ENCODE data around the gene RABGAP1. TPM values are rescaled to one million over a fixed set of nuclear protein-coding genes. Genes with fewer than 3 reads are reported as not detected.

The RABGAP1 gene
- polyA plus RNA-seq, 1 donor = 38.3 TPM

DNA sequence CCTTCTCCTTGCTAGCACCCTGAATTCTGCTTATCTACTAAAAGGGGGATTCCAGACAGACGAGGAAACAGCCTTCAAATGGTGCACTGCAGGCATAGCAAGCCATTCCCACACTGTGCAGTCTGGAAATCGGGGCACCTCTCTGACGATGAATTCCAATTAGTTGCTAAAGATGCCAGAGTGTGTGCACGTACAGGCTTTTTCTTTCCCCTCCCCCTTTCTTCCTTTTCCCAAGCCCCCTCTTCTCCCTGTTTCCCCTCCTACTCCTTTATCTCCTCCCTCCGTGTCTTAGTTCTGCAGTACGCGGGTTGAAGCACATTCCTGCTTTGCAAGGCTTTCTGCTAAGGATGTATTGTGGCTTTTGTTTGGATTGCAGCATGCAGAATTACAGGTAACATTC lies 92.5 kb downstream of the RABGAP1 start, which contains the start of gene GPR21:
Gene GPR21, plus strand, starts transcription at position 316 of the 400 bp plus-strand sequence. CDS start 900 bp downstream, outside the sequence.
- H3K4me1 ChIP-seq (ENCODE audit: control insufficient read depth, insufficient read depth, low read length) = no peaks in the 10 kb centered on the region
- H3K27ac ChIP-seq (ENCODE audit: low read length) = no peak within 1 kb of the TSS
- no peak within 1 kb of the TSS for H3K4me3 ChIP-seq (ENCODE audit: low read length)

GRCh38 chr9:123033864-123034601 lies 93.2 kb downstream of the RABGAP1 start:
- no peak overlapping the region for H3K27ac ChIP-seq (ENCODE audit: low read length)
- 80% methylated on average over 1 of the region's 8 CpGs for WGBS (ENCODE audit: insufficient coverage, low lambda C conversion rate)
- no peak overlapping the region for H3K4me3 ChIP-seq (ENCODE audit: low read length)
- H3K9me3 ChIP-seq (ENCODE audit: control insufficient read depth, low read depth, low read length) = no peaks in the 10 kb centered on the region
- no peaks in the 10 kb centered on the region for H3K27me3 ChIP-seq (ENCODE audit: control insufficient read depth, insufficient read depth, low read length)
- DNase-seq = no peak
- H3K36me3 ChIP-seq (ENCODE audit: control insufficient read depth, insufficient read depth, low read length) = peaks cover 20% of the 10 kb centered on the region
- no peaks in the 10 kb centered on the region for H3K4me1 ChIP-seq (ENCODE audit: control insufficient read depth, insufficient read depth, low read length)

More for the DNA sequence above, 92.5 kb downstream of the RABGAP1 start, which contains the start of gene GPR21:
- Histone ChIP-seq H3K9me3 (ENCODE audit: control insufficient read depth, low read depth, low read length) (no peaks in the 10 kb centered on the region), H3K27me3 (ENCODE audit: control insufficient read depth, insufficient read depth, low read length) (no peaks in the 10 kb centered on the region), H3K36me3 (ENCODE audit: control insufficient read depth, insufficient read depth, low read length) (peaks cover 22% of the 10 kb centered on the region)
- 67% methylated on average over 3 of the region's 7 CpGs for WGBS (ENCODE audit: insufficient coverage, low lambda C conversion rate)
- no peak for DNase-seq

- Histone ChIP-seq H3K27ac (ENCODE audit: low read length) (no peak overlapping the region), H3K4me3 (ENCODE audit: low read length) (no peak overlapping the region)
These were observed 94.2 kb downstream of the RABGAP1 start for GRCh38 chr9:123034881-123035510.

DNA sequence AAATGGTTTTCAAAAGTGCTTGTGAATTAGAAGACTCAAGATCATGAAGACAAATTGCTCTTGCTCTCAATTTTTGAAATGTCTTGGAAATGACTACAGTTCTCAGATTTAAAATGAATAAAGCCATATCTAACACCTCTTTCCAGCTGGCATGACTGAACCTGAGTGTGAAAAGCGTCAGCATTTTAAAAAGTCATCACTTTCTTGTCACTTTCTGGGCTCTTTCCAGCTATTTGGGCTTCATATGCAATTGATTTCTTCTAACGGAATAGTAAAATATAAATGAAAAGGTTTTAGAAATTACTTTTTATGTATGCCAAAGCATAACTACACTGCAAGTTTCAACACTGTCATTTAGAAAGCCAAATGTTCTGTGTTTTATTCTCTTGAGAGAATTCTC lies 95.0 kb downstream of the RABGAP1 start:
- 88% methylated on average over 1 of the region's 2 CpGs for WGBS (ENCODE audit: insufficient coverage, low lambda C conversion rate)
- H3K27me3 ChIP-seq (ENCODE audit: control insufficient read depth, insufficient read depth, low read length) = no peaks in the 10 kb centered on the region
- no peaks in the 10 kb centered on the region for H3K4me1 ChIP-seq (ENCODE audit: control insufficient read depth, insufficient read depth, low read length)
- no peaks in the 10 kb centered on the region for H3K9me3 ChIP-seq (ENCODE audit: control insufficient read depth, low read depth, low read length)
- H3K27ac ChIP-seq (ENCODE audit: low read length) = no peak overlapping the region
- H3K36me3 ChIP-seq (ENCODE audit: control insufficient read depth, insufficient read depth, low read length) = peaks cover 14% of the 10 kb centered on the region
- H3K4me3 ChIP-seq (ENCODE audit: low read length) = no peak overlapping the region
- no peak for DNase-seq

More at GRCh38 chr9:123034881-123035510, 94.2 kb downstream of the RABGAP1 start:
- DNase-seq = no peak
- WGBS (ENCODE audit: insufficient coverage, low lambda C conversion rate) = 100% methylated on average over 2 of the region's 13 CpGs
- Histone ChIP-seq H3K36me3 (ENCODE audit: control insufficient read depth, insufficient read depth, low read length) (peaks cover 14% of the 10 kb centered on the region), H3K4me1 (ENCODE audit: control insufficient read depth, insufficient read depth, low read length) (no peaks in the 10 kb centered on the region), H3K9me3 (ENCODE audit: control insufficient read depth, low read depth, low read length) (no peaks in the 10 kb centered on the region), H3K27me3 (ENCODE audit: control insufficient read depth, insufficient read depth, low read length) (no peaks in the 10 kb centered on the region)

DNA sequence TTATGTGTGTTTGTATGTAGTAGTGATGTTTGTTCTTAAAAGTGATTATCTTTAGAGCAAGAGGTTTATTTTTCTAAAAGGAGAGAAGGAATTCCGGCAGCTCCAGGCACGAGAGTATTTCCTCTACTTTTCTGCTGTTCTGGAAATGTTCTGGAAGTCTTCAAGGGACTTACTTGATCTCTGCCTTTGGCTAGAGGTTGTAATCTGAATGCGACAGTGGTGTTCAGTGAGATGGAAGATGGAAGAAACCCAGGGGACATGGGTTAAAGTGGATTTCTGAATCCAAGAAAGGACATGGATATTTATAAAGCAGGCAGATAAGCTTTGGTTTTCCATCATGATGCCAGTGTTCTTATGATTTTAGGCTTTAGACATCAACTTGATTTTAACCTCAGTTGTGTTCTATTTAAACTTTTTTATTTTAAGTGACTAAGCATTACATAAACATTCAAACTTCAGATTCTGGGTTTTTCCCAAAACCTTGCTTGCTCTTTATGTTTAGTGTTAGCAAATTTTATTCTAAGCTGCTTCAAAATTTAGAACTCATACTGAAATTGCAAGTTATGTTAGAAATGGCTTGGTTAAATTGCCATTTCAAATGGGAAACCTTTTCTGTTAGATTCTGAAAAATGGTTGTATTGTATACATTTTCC lies 96.2 kb downstream of the RABGAP1 start:
- no peaks in the 10 kb centered on the region for H3K9me3 ChIP-seq (ENCODE audit: control insufficient read depth, low read depth, low read length)
- H3K4me3 ChIP-seq (ENCODE audit: low read length) = no peak overlapping the region
- no peaks in the 10 kb centered on the region for H3K27me3 ChIP-seq (ENCODE audit: control insufficient read depth, insufficient read depth, low read length)
- WGBS (ENCODE audit: insufficient coverage, low lambda C conversion rate) = no CpG with 5 or more reads among the region's 3 CpGs
- H3K4me1 ChIP-seq (ENCODE audit: control insufficient read depth, insufficient read depth, low read length) = no peaks in the 10 kb centered on the region
- peaks cover 19% of the 10 kb centered on the region for H3K36me3 ChIP-seq (ENCODE audit: control insufficient read depth, insufficient read depth, low read length)
- H3K27ac ChIP-seq (ENCODE audit: low read length) = no peak overlapping the region
- DNase-seq = no peak

DNA sequence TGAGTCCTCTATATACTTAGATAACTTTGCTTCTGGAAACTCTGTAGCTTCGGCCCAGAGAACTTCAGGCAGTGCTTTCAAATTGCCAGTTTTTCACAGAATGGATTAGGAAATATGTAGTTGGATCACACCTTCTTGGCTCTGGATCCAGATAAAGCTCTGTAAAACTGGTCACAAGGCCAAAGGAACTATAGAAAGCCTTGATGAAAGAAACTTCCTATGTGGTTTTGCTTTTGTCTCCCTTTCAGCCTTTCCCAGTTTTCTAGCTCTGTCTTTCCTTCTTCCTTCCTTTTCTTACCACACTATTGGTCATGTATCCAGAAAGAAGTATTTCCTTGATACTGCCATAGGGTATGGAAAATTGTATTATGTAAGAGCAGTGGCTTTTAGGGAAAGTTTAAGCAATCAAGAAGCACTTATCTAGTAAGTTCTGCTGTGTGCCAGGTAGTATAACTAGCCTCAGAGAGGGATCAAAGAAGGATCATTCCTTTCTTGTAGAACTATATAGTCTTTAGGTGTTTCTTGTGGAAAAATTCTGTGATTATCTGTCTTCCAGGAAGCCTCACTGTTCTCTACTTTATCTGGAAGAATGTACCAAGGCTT lies 98.9 kb downstream of the RABGAP1 start:
- DNase-seq = peak in 1 of 2 donors; percentile 33
- Histone ChIP-seq H3K4me1 (ENCODE audit: control insufficient read depth, insufficient read depth, low read length) (no peaks in the 10 kb centered on the region), H3K4me3 (ENCODE audit: low read length) (no peak overlapping the region), H3K36me3 (ENCODE audit: control insufficient read depth, insufficient read depth, low read length) (peaks cover 19% of the 10 kb centered on the region), H3K9me3 (ENCODE audit: control insufficient read depth, low read depth, low read length) (no peaks in the 10 kb centered on the region), H3K27me3 (ENCODE audit: control insufficient read depth, insufficient read depth, low read length) (no peaks in the 10 kb centered on the region), H3K27ac (ENCODE audit: low read length) (no peak overlapping the region)
- WGBS (ENCODE audit: insufficient coverage, low lambda C conversion rate) = no CpG with 5 or more reads among the region's 1 CpG

DNA sequence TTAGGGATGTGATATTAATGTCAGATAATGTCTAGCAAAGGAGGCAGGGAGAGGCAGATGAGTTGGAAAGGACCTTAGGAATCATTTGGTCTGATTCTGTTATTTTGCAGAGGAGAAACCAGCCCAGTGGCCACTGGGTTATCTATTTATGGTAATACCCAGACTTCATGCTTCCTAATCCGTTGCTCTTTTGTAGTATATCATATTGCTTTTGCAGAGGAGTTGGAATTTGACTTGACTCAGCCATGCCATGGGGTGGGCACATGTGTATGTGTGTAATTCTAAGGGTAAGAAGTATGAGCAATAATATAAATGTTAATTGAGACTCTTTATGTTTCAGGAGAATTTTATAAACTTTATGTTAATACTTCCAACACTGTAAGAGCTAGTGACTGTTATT lies 100.0 kb downstream of the RABGAP1 start:
- no peaks in the 10 kb centered on the region for H3K4me1 ChIP-seq (ENCODE audit: control insufficient read depth, insufficient read depth, low read length)
- no CpG with 5 or more reads among the region's 1 CpG for WGBS (ENCODE audit: insufficient coverage, low lambda C conversion rate)

DNA sequence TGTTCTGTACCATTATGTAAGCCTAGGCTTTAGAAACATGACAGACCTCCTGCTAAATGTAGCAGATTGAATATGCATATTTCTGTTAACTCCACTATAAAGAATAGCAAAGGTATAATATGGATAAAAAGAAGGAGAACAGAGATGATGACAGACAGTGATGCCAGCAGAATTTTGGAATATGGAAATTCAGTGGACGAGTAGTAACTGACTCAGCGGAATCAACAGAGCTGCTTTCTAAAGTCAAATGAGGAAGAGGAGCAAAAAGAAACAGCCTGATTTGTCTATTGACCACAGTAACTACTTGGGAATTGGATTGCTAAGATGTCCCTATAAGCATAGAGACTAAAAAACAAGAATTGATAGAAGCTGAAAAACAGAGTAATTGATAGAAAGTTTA lies 100.7 kb downstream of the RABGAP1 start:
- 93% methylated on average over 2 of the region's 2 CpGs for WGBS (ENCODE audit: insufficient coverage, low lambda C conversion rate)

More for the DNA sequence above, 100.0 kb downstream of the RABGAP1 start:
- H3K27me3 ChIP-seq (ENCODE audit: control insufficient read depth, insufficient read depth, low read length) = no peaks in the 10 kb centered on the region
- no peak for DNase-seq
- no peak overlapping the region for H3K27ac ChIP-seq (ENCODE audit: low read length)
- peaks cover 13% of the 10 kb centered on the region for H3K36me3 ChIP-seq (ENCODE audit: control insufficient read depth, insufficient read depth, low read length)
- no peak overlapping the region for H3K4me3 ChIP-seq (ENCODE audit: low read length)
- no peaks in the 10 kb centered on the region for H3K9me3 ChIP-seq (ENCODE audit: control insufficient read depth, low read depth, low read length)

DNA sequence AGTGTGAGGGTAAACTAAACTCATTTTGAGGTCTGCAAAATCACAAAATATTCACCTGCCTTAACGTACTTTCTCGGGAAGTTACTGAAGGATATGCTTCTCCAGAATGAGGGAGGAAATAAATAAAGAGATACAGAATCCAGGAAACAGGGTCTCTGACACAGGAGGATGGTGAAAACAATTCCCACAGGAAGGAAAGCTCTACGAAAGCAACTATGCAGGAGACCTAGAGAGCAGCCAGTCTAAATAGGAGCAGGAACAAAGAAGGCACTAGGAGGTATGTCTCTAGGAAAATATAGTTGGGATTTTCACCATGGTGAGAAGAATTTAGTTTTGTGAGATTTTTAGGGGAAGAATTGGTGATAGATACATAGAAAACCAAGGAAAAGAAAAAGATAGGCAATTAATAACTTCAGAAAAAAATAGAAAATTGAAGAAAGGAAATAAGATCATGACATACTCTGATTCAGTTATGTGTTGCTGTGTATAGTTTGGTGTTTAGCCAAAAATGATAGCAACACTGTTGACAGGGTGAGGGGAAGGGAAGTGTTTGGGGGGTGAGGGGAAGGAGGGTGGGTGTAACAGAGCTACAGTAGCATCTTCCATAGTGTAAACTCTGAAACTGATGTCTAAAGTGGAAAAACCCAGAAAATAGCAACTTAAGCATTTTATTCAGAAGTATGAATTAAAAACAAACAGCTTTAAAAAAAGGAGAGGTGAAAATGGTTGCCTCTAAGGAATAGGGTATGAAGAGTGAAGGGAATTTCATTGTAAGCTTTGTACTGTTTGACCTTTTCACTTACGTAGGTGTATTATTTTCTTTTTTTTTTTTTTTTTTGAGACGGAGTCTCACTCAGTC lies 102.5 kb downstream of the RABGAP1 start:
- Histone ChIP-seq H3K4me1 (ENCODE audit: control insufficient read depth, insufficient read depth, low read length) (no peaks in the 10 kb centered on the region), H3K36me3 (ENCODE audit: control insufficient read depth, insufficient read depth, low read length) (peaks cover 13% of the 10 kb centered on the region), H3K27ac (ENCODE audit: low read length) (no peak overlapping the region), H3K27me3 (ENCODE audit: control insufficient read depth, insufficient read depth, low read length) (no peaks in the 10 kb centered on the region), H3K9me3 (ENCODE audit: control insufficient read depth, low read depth, low read length) (no peaks in the 10 kb centered on the region), H3K4me3 (ENCODE audit: low read length) (no peak overlapping the region)
- DNase-seq = no peak
- no CpG with 5 or more reads among the region's 5 CpGs for WGBS (ENCODE audit: insufficient coverage, low lambda C conversion rate)

More for the DNA sequence above, 100.7 kb downstream of the RABGAP1 start:
- no peak overlapping the region for H3K27ac ChIP-seq (ENCODE audit: low read length)
- no peaks in the 10 kb centered on the region for H3K27me3 ChIP-seq (ENCODE audit: control insufficient read depth, insufficient read depth, low read length)
- no peaks in the 10 kb centered on the region for H3K9me3 ChIP-seq (ENCODE audit: control insufficient read depth, low read depth, low read length)
- no peaks in the 10 kb centered on the region for H3K4me1 ChIP-seq (ENCODE audit: control insufficient read depth, insufficient read depth, low read length)
- H3K4me3 ChIP-seq (ENCODE audit: low read length) = no peak overlapping the region
- H3K36me3 ChIP-seq (ENCODE audit: control insufficient read depth, insufficient read depth, low read length) = peaks cover 13% of the 10 kb centered on the region
- no peak for DNase-seq
